ENCODE results near the gene MANEA.

Gene MANEA

GRCh38 chr6:95629551-95629950, 52.2 kb downstream of the MANEA start:
- H3K4me3 ChIP-seq (ENCODE audit: low read length): no peak overlapping the region
- no peak for TF ChIP-seq ZNF274 (IDR thresholded peaks at IDR 0.05; ENCODE audit: low read depth, low read length)

DNA sequence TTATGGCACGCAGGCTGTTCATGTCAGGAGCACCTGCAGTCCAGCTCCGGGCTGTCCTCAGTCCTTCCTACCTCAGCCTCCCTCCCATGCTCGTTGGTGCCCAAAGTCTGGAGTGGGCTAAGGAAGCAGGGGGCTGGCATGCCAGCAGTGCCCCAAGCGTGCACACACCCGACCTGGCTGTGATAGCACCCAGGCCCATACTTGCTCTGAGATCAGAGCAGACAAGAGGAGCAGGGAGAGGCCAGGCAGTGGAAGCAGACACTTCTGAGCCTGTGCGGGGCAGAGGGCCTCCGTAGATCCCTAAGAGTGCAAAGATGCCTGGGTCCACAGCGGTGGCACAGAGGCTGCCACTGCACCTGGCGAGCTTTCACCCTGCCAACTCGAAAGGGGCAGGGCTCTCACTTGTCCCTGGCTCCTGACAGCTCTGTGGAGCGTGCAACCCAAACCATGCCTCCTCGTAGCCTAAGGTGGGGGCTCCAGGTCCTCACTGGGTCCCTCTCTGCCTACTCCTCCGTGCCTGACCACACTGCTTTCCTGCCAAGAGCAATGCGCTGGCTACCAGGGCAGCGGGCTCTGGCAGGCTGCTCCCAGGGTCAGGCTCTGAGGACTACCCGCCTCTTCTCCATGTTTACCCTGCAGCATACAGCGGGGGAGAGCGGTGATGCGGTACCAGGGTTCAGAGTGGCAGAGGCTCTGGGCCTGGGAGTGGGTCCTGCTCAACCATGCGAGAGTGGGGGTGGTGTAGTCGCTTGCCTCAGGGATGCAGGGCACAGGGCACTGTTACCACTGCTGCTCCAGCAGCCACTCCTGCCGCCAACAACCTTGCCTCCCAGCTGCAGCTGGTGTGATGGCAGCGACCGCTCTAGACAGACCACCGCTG, 59.5 kb downstream of the MANEA start:
- no peak for TF ChIP-seq ZNF274 (IDR thresholded peaks at IDR 0.05; ENCODE audit: low read depth, low read length)
- H3K4me3 ChIP-seq (ENCODE audit: low read length): no peak overlapping the region

- no peak for TF ChIP-seq ZNF274 (IDR thresholded peaks at IDR 0.05; ENCODE audit: low read depth, low read length)
- H3K4me3 ChIP-seq (ENCODE audit: low read length): no peak overlapping the region
These were observed 71.3 kb downstream of the MANEA start for GRCh38 chr6:95648636-95649035.

DNA sequence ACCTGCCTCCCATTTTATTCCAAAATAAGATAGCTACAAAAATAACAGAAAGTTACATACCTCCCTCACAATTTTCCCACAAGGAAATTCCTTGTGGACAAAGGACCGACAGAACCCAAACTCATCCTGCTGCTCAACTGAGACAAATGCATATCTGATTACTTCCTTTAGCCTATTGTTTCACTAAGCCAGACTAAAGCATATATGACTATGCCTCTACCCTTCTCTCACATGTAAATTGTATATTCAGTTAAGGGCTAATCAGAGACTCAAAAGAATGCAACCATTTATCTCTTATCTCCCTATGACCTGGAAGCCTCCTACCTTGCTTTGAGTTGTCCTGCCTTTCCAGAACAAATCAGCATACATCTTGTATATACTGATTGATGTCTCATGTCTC, 72.1 kb downstream of the MANEA start:
- no peak overlapping the region for H3K4me3 ChIP-seq (ENCODE audit: low read length)
- TF ChIP-seq ZNF274 (IDR thresholded peaks at IDR 0.05; ENCODE audit: low read depth, low read length): no peak

GRCh38 chr6:95654176-95654575, 76.8 kb downstream of the MANEA start:
- no peak for TF ChIP-seq ZNF274 (IDR thresholded peaks at IDR 0.05; ENCODE audit: low read depth, low read length)

DNA sequence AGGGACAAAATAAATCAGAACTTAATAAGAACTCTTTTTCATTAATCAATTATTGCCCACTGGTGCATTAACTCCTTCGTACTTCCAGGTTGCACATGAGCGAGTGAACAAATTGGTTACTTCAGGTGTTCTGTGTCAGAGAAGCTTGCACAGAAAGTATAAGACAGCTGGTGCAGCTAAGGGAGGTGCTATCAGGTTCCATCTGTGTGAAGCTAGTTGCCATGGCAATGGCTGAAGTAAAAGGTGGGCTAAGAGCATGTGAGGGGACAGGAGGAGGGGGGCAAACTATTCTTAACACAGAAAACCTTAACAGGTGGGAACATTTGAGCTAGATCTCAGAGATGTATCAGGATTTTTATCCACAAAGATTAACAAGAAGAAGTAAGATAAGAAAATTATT, 81.6 kb downstream of the MANEA start:
- H3K4me3 ChIP-seq (ENCODE audit: low read length): no peak overlapping the region
- TF ChIP-seq ZNF274 (IDR thresholded peaks at IDR 0.05; ENCODE audit: low read depth, low read length): no peak

More at GRCh38 chr6:95654176-95654575, 76.8 kb downstream of the MANEA start:
- no peak overlapping the region for H3K4me3 ChIP-seq (ENCODE audit: low read length)
